GM12878 (cell line): Measurements from ENCODE around the gene FRMD5. TPM values are rescaled to one million over a fixed set of nuclear protein-coding genes. Genes with fewer than 3 reads are reported as not detected.

Experiments
- ATAC-seq: fragments of 200-7000 bp; cut with Tn5 transposase; 3 replicates; pipeline ENCODE4 v1.9.1; 2020; ENCODE audit warnings: mild to moderate bottlenecking, moderate library complexity
- BruUV-seq: library from RNA; stranded (reverse); fragments of 400-500 nt; replicated peaks from 2 replicates; lab custom pipeline; 2021; lab: Mats Ljungman, UMichigan
- CTCF ChIA-PET: fragments of 300-600 bp; sonication (Branson Sonifier 250); formaldehyde crosslinking; extraction: SDS; loops from one replicate; lab custom pipeline; 2021; ENCODE audit warnings: inconsistent platforms; lab: Yijun Ruan, JAX
- POLR2A ChIA-PET: fragments of 350-600 bp; formaldehyde crosslinking; extraction: SDS; loops from one replicate; lab custom pipeline; 2021; ENCODE audit warnings: inconsistent platforms; lab: Charles Lee
- RAD21 ChIA-PET: fragments of 300-600 bp; sonication (Branson Sonifier 250); formaldehyde crosslinking; loops from one replicate; lab custom pipeline; 2023; ENCODE audit warnings: antibody characterized with exemption; ENCODE audit not compliant: unreplicated experiment; lab: Charles Lee
- SMC1A ChIA-PET: fragments of 300-600 bp; sonication (Branson Sonifier 250); formaldehyde crosslinking; loops from one replicate; lab custom pipeline; 2023; ENCODE audit not compliant: unreplicated experiment, uncharacterized antibody; lab: Charles Lee
- DNase-seq: peaks from one replicate; pipeline ENCODE4 v3.0.0-alpha.2; 2011; ENCODE audit warnings: low read depth, low spot score
- FAIRE-seq: peaks from 3 replicates; lab custom pipeline; 2011; peaks lifted over from hg19 to GRCh38; lab: Jason Lieb, UNC
- H2AFZ ChIP-seq: 2 replicates; pipeline ENCODE4 v1.6.0; 2011; ENCODE audit warnings: low read depth, low read length, control low read depth; ENCODE audit not compliant: control insufficient read depth
- H3K27ac ChIP-seq: 2 replicates; pipeline ENCODE4 v1.5.1; 2011; ENCODE audit warnings: control low read depth; ENCODE audit not compliant: control insufficient read depth, insufficient read depth
- H3K27me3 ChIP-seq, 2 experiments: replicated peaks in 1 of 2; 2 replicates each; pipeline versions ENCODE4 v1.6.0 to v1.6.1; 2011; ENCODE audit warnings: low read length in 1 of 2; ENCODE audit not compliant: control insufficient read depth in 2 of 2, insufficient read depth in 2 of 2
- H3K36me3 ChIP-seq, 2 experiments: 2 replicates each; pipeline ENCODE4 v1.5.1; 2011; ENCODE audit warnings: low read length in 1 of 2; ENCODE audit not compliant: control insufficient read depth in 2 of 2, insufficient read depth in 2 of 2
- H3K4me1 ChIP-seq: 2 replicates; pipeline ENCODE4 v1.6.1; 2011; ENCODE audit warnings: mild to moderate bottlenecking, low read length, moderate library complexity, mixed read lengths; ENCODE audit not compliant: control insufficient read depth, insufficient read depth
- H3K4me2 ChIP-seq: 2 replicates; pipeline ENCODE4 v1.6.0; 2011; ENCODE audit warnings: control low read depth; ENCODE audit not compliant: control insufficient read depth, insufficient read depth
- H3K4me3 ChIP-seq: fragments of 200-600 bp; sonication (generic); 2 replicates; pipeline ENCODE4 v1.5.1; 2016
- H3K79me2 ChIP-seq: 2 replicates; pipeline ENCODE4 v1.6.0; 2011; ENCODE audit warnings: low read length; ENCODE audit not compliant: control insufficient read depth, insufficient read depth
- H3K9ac ChIP-seq: 2 replicates; pipeline ENCODE4 v1.8.0; 2011; ENCODE audit warnings: low read length, control low read depth, mixed read lengths; ENCODE audit not compliant: control insufficient read depth, insufficient read depth
- H3K9me3 ChIP-seq: replicated peaks from 3 replicates; pipeline ENCODE4 v1.5.1; 2011; ENCODE audit warnings: mild to moderate bottlenecking, low read length; ENCODE audit not compliant: control insufficient read depth, insufficient read depth
- H4K20me1 ChIP-seq: 2 replicates; pipeline ENCODE4 v1.6.0; 2011; ENCODE audit not compliant: control insufficient read depth, insufficient read depth
- CREM ChIP-seq: IDR thresholded peaks from 2 replicates; pipeline ENCODE4 v1.6.1; 2014; ENCODE audit warnings: antibody characterized with exemption, low read depth
- MTA2 ChIP-seq: fragments of 450-650 bp; IDR thresholded peaks from 2 replicates; pipeline ENCODE4 v1.6.1; 2016; ENCODE audit warnings: low read depth, mild to moderate bottlenecking, moderate library complexity
- NR2C1 ChIP-seq: fragments of 450-650 bp; IDR thresholded peaks from 2 replicates; pipeline ENCODE4 v1.6.1; 2017; ENCODE audit warnings: antibody characterized with exemption, mild to moderate bottlenecking, moderate library complexity
- SMC3 ChIP-seq: IDR thresholded peaks from 2 replicates; pipeline ENCODE4 v1.6.1; 2011; ENCODE audit warnings: low read length, improper control_type of control experiment, borderline replicate concordance
- WGBS: methylation state at CpG from one replicate; pipeline ENCODE4 v1.1.6; 2016; ENCODE audit warnings: low lambda C conversion rate; ENCODE audit not compliant: insufficient replicate concordance, insufficient coverage; ENCODE audit errors: missing lambda C conversion rate; 5-methylcytosine and 5-hydroxymethylcytosine counted together
- in situ Hi-C: fragments of 300-500 bp; cut with MboI; formaldehyde crosslinking; loops from 9 replicates; pipeline ENCODE4 v1.14.3; 2018; ENCODE audit warnings: mixed read lengths
- intact Hi-C: fragments of 100-400 bp; cut with micrococcal nuclease; formaldehyde crosslinking; loops from one replicate; pipeline ENCODE4 v1.14.2; 2022; ENCODE audit not compliant: unreplicated experiment
- polyA plus RNA-seq, 11 experiments: library from polyadenylated mRNA; depleted of rRNA in 4 of 11; unstranded in 6 of 11; stranded (reverse) in 5 of 11; fragments of >200 nt; fragmentation: Nextera tagmentation in 4 of 11; fragmentation: Illumina TruSeq in 1 of 11; extraction: Ambion mirVana in 4 of 11; extraction: Trizol in 1 of 11; gene quantifications; 1 replicate in 1 of 11; 2 replicates in 10 of 11; pipeline versions ENCODE4 v1.2.1 to v1.2.3, GENCODE V29; 2011 to 2016; ENCODE audit warnings: inconsistent platforms in 2 of 11, missing spikeins in 2 of 11, low read depth in 1 of 11
- small RNA-seq: library from RNA; depleted of rRNA; stranded (forward); fragments of <200 nt; gene quantifications from one replicate; pipeline ENCODE3, GENCODE V24; 2014
- total RNA-seq, 4 experiments: library from RNA; depleted of rRNA in 3 of 4; stranded (reverse); fragments of >200 nt in 3 of 4; fragmentation: Illumina TruSeq in 1 of 4; extraction: Trizol in 1 of 4; gene quantifications; 2 replicates each; pipeline versions ENCODE4 v1.2.1 to v1.2.3, GENCODE V29; 2013 to 2021

Gene FRMD5
- total and polyA plus RNA-seq, 10 of the 15 experiments (the other 5 are each of a cell fraction or from before 2014, with no cell fraction given): 0.26 to 6.4 (median 0.68) TPM; not detected in 1

DNA sequence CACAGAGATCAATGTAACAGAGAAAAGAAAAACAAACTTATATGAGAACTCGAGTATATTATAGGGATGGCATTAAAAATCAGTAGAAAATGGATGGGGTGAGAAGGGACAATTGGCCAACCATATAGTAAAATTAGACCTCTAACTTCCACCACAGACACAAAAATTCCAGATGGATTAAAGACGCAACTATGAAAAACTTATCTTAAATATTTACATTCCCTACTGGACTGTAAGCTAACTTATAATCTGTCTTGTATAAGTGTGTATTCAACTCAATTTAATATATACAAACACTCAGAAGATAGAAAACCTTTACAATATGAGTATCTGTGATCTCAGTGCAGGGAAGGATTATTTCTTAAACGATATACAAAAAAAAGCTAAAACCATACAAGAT, 373.6 kb downstream of the FRMD5 start:
- BruUV-seq: no TSS peak
- in situ Hi-C loops (no loop called here), intact Hi-C loops (no loop called here)
- no peak for TF ChIP-seq NR2C1
- TF ChIP-seq CREM: no peak
- TF ChIP-seq MTA2: no peak
- TF ChIP-seq SMC3: no peak
- peak overlapping the region; percentile 77 for H3K4me2 ChIP-seq
- H3K9ac ChIP-seq: no peak overlapping the region
- DNase-seq (no peak), FAIRE-seq (no peak), ATAC-seq (no peak)
- H4K20me1 ChIP-seq: no peaks in the 10 kb centered on the region
- H3K27me3 ChIP-seq: no peaks in the 10 kb centered on the region
- H3K9me3 ChIP-seq: no peaks in the 10 kb centered on the region
- RAD21 ChIA-PET: interaction anchor here (1.0 to 2.0 kb wide), 4 partner anchors 12 to 45 kb away, joined by 3 to 6 read pairs (median 4); partner anchors contain the start of genes ELL3, HYPK and SERINC4
- 84% methylated on average over 3 of the region's 3 CpGs for WGBS
- POLR2A ChIA-PET: interaction anchor here (0.6 to 6.3 kb wide), 7 partner anchors 10 to 72 kb away, joined by 3 to 74 read pairs (median 5); partner anchors contain the start of gene ELL3
- CTCF ChIA-PET: interaction anchor here (1.0 to 1.8 kb wide), 4 partner anchors 11 to 48 kb away, joined by 3 to 7 read pairs (median 4); partner anchors contain the start of gene ELL3
- SMC1A ChIA-PET: interaction anchor here (1.1 to 4.3 kb wide), 4 partner anchors 9 to 29 kb away, joined by 3 to 35 read pairs (median 11); partner anchors contain the start of genes HYPK, SERF2 and SERINC4
- H3K27ac ChIP-seq: no peak overlapping the region
- peaks cover 10% of the 10 kb centered on the region; the same call in 1 of the 2 replicates for H3K4me1 ChIP-seq
- H2AFZ ChIP-seq: no peak overlapping the region
- peaks cover 0 to 6% of the 10 kb centered on the region in 2 experiments; a peak in 2 of 4 replicates for H3K36me3 ChIP-seq
- H3K4me3 ChIP-seq: no peak overlapping the region
- H3K79me2 ChIP-seq: peaks cover 64% of the 10 kb centered on the region

Small RNA genes within 50 kb of the gene (small RNA-seq; reads per million reads assigned to genes)
- not detected for gene RF00019

Other genes starting within 250 kb of the FRMD5 start
- 47.4 and 49.6 TPM in 2 replicates for gene GOLM2, start 93.4 kb upstream of the FRMD5 start, total RNA-seq (2014; rRNA removed)
- 58.9 and 59.2 TPM in 2 replicates for gene GOLM2, start 93.4 kb upstream of the FRMD5 start, total RNA-seq (2014; rRNA removed; fragmentation: Illumina TruSeq; extraction: Trizol)
- gene GOLM2, start 93.4 kb upstream of the FRMD5 start, total RNA-seq (2021): 45.2 and 48.4 TPM in 2 replicates
- 23.5 and 35.6 TPM in 2 replicates for gene GOLM2, start 93.4 kb upstream of the FRMD5 start, polyA plus RNA-seq (2011; rRNA removed)
- 39.0 and 49.7 TPM in 2 replicates for gene GOLM2, start 93.4 kb upstream of the FRMD5 start, polyA plus RNA-seq (2014; fragmentation: Illumina TruSeq; extraction: Trizol)
- 10 to 100 TPM; 10.9 to 15.1 TPM for gene GOLM2, start 93.4 kb upstream of the FRMD5 start, polyA plus RNA-seq (2014; fragmentation: Nextera tagmentation; extraction: Ambion mirVana)
- 25.5 and 28.0 TPM in 2 replicates for gene GOLM2, start 93.4 kb upstream of the FRMD5 start, polyA plus RNA-seq (2014; rRNA removed)
- 10 to 100 TPM; 46.1 to 47.1 TPM for gene GOLM2, start 93.4 kb upstream of the FRMD5 start, polyA plus RNA-seq (2016; fragmentation: Nextera tagmentation; extraction: Ambion mirVana)
- gene CTDSPL2, start 232.4 kb upstream of the FRMD5 start, total RNA-seq (2014; rRNA removed): 71.0 and 77.1 TPM in 2 replicates
- gene CTDSPL2, start 232.4 kb upstream of the FRMD5 start, total RNA-seq (2014; rRNA removed; fragmentation: Illumina TruSeq; extraction: Trizol): 61.6 and 62.1 TPM in 2 replicates
- 48.0 and 49.5 TPM in 2 replicates for gene CTDSPL2, start 232.4 kb upstream of the FRMD5 start, total RNA-seq (2021)
- 60.7 and 89.1 TPM in 2 replicates for gene CTDSPL2, start 232.4 kb upstream of the FRMD5 start, polyA plus RNA-seq (2011; rRNA removed)
- gene CTDSPL2, start 232.4 kb upstream of the FRMD5 start, polyA plus RNA-seq (2014; fragmentation: Illumina TruSeq; extraction: Trizol): 48.6 and 53.7 TPM in 2 replicates
- gene CTDSPL2, start 232.4 kb upstream of the FRMD5 start, polyA plus RNA-seq (2014; fragmentation: Nextera tagmentation; extraction: Ambion mirVana): 10 to 100 TPM; 10.7 to 14.3 TPM
- 22.9 and 34.8 TPM in 2 replicates for gene CTDSPL2, start 232.4 kb upstream of the FRMD5 start, polyA plus RNA-seq (2014; rRNA removed)
- gene CTDSPL2, start 232.4 kb upstream of the FRMD5 start, polyA plus RNA-seq (2016; fragmentation: Nextera tagmentation; extraction: Ambion mirVana): 10 to 100 TPM; 41.0 to 41.3 TPM